HG03457 (cell line): ENCODE results near the gene LRRC59.

ENCODE experiments used
- ATAC-seq: cut with Tn5 transposase; IDR thresholded peaks from one replicate; pipeline ENCODE4 v1.9.1; 2021; ENCODE audit warnings: moderate number of reproducible peaks; ENCODE audit not compliant: unreplicated experiment

LRRC59 gene

DNA sequence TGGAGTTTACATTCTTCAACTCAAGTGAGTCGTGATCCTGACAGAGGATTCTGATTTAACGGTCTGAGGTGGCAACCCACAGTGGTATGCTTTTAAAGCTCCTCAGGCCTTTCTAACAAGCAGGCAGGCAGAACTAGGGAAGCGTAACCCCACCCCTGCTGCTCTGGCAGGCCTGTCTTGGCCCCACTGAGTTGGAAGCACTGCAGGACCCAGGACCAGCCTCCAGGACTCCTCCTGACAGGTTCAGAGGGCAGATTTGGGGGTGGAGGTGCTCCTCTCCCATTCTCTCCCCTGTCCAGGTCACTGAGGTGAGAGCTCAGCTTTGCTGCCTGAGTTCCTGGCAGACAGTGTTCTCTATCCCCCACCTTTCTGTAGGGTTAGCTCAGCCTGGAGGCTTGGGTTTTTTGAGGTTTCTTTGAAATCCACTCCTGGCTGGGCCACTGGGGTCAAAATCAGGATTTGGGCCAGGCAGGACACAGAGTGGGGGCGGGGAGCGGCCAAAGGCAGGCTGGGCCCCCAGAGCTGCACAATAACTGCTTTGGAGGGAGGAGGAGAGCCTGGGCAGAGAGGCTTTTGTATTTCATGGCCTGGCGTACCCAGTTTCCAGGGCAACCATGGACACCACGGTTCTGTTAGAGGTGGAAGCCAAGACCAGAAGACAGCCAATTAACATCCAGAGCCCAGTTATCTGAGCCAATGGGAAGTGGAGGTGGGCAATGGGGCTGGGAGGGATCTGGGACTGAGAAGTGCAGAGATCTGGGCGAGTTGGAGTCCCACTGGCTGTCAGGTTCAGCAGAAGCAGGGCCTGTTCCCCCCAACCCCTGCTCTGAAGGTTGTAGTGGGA is 33.9 kb downstream of the LRRC59 start:
- ATAC-seq, result no peak

DNA sequence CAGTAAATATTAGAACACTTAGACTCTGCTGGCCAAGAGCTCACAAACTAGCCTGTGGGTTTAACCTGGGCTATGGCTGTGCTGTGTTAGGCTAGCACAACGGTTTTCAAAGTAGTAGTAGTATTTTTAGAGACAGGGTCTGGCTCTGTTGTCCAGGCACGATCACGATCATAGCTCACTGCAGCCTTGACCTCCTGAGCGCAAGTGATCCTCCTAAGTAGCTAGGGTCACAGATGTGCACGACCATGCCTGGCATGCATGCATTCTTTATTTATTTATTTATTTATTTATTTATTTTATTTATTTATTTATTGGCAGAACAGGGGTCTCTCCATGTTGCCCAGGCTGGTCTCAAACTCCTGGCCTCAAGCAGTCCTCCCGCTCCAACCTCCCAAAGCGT is 34.7 kb downstream of the LRRC59 start:
- no peak for ATAC-seq

DNA sequence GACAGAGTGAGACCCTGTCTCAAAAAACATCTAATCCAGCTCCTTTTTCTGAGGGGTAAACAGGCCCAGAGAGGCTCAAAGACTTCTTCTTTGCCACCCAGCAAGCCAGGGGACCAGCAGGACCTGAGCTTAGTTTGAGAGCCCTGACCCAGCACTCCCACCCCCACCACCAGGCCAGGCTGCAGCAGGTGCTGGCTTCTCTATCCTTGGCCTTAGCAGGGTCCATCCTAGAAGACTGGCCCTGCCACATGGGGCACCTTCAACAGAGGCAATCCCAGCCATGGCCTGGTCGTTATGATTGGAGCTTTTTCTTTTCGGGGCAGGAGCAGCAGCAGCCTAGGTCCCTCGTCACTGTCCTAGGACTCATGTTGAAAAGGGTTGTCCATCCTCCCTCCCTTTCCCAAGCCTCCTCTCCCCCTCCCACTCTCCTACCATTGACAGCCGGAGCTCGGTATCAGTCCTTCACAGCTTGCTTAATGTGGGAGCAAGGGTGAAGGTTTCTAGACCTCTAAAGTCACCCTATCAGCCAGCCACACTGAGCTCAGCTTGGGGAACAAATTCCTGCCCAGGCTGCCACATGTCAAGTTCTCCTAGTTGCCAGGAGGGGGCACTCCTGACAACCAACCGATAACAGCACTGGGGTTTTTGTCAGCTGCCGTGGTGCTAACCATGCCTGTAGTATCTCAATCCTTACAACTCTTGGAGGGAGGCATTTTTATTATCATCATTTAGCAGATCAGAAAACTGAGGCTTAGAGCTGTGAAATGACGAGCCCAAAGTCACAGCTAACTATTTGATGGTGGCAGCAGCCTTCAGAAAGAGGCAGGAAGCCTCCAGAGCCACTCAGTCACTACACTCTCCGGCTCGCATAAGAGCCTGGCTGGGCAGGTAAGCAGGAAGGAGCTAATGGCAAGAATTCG is 35.5 kb downstream of the LRRC59 start:
- no peak for ATAC-seq

DNA sequence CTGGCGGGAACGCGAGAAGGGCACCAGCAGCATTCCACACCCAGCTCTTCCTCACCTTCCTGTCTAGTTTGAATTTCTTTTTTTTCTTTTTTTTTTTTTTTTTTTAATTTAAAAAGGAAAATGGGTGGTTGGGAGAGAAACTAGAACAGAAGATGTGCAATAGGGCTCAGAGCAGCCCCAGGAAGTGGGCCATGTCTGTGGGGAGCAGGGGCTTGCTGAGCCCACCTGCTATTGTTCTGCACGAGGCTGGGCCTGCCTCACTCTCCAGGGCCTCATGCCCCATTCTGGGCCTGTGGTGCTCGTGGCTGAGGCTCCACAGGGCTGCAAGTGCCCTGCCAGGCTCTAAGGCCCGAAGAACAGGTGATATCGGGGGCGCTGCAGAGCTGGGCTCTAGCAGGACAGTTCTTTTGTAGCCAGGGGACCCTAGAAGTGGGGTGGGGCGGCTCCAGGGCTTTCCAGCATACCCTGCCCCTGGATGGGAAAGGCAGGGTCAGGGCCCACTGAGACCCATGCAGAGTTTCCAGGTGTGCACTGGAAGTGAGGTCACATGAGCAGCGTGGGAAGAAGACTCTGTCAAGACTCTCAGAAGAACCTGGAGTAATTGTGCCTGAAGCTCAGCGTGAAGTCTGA is 36.7 kb downstream of the LRRC59 start:
- no peak for ATAC-seq

DNA sequence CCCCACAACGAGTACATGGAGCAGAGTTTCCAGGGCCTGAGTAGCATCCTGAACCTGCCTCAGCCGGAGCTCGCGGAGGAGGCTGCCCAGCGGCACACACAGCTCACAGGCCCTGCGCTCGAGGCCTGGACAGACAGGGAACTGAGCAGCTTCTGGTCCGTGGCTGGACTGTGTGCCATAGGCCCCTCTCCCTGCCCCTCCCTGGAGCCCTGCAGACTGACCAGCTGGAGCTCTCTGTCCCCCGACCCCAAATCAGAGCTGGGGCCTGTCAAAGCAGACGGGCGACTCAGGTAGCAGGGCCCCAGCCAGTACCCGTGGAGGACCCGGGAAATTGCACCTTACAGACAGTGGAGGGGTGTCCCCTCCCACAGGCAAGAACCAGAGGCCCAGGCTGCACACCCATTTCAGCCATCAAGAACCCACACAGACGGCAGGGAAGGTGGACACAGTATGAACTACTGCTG is 37.3 kb downstream of the LRRC59 start:
- no peak for ATAC-seq

DNA sequence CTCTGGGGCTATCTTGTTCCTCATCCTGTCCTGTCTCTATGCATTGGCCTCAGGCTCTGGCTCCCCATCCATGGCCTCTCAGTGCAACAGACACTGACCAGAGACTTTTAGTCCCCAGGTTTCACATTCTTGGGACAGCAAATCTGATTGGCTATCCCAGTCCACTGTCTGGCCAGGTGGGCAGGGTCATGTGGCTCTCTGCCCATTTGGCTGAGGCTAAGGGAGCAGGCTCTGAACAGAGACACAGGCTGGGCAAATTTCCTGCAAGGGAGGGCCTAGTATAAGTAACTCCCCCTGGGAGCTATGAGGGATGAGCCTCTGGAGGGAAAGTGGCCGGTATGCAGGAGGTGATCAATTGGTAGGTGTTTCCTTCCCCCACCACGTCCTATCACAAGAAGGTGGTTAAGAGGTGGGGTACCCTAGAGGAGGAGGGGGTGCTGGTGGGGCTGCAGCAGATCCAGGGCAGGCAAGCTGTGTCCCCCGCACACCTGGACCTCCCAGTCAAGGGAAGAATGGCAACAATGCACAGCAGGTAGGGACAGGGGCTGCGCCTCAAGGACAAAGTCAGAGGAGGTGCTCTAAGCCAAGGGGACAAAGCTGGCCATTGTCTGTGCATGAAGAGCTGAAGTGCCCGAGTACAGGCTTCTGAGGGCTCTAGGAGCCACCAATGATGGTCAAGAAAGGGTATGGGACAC is 38.2 kb downstream of the LRRC59 start:
- no peak for ATAC-seq

DNA sequence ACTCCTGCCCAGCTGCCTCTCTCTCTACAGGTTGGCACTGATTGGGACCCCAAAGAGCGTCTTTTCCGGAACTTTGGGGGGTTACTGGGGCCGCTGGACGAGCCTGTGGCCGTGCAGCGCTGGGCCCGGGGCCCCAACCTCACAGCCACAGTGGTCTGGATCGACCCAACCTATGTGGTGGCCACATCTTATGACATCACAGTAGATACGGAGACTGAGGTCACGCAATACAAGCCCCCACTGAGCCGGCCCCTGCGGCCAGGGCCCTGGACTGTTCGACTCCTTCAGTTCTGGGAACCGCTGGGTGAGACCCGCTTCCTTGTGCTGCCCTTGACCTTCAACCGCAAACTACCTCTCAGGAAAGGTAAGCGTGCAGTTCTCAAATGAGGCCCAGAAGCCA is 39.1 kb downstream of the LRRC59 start:
- no peak for ATAC-seq

DNA sequence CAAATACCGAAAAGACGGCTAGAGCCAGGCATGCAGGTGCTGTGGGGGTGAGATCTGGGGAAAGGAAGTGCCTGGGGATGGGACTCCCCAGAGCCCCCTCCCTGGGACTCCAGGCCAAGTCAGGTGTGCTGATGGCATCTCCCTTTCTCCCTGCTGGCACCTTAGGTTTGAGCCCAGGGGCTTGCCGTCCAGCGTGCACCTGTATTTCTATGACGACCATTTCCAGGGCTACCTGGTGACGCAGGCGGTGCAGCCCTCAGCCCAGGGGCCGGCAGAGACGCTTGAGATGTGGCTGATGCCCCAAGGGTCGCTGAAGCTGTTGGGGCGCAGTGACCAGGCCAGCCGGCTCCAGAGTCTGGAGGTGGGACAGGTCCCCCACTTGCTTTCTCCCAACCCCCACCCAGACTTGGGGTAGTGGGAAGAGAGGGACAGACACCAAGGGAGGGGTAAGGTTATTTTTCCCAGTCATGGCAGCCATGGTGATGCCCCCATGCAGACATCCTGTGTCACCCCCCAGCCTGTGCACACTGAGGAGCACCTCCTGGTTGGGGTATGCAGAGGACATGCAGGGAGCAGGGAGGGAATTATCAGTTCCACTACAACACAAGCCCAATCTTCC is 40.3 kb downstream of the LRRC59 start:
- no peak for ATAC-seq

DNA sequence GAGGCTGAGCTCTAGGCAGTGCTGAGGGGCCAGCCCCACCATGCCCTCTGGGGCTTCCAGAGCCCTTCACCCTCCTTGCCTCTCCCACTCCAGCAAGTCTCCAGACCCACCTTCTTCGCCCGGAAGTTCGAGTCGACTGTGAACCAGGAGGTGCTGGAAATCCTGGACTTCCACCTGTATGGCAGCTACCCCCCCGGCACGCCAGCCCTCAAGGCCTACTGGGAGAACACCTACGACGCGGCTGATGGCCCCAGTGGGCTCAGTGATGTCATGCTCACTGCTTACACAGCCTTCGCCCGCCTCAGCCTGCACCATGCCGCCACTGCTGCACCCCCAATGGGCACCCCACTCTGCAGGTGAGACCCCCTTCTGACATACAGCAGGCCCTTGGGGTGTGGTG is 40.9 kb downstream of the LRRC59 start:
- ATAC-seq, result no peak

DNA sequence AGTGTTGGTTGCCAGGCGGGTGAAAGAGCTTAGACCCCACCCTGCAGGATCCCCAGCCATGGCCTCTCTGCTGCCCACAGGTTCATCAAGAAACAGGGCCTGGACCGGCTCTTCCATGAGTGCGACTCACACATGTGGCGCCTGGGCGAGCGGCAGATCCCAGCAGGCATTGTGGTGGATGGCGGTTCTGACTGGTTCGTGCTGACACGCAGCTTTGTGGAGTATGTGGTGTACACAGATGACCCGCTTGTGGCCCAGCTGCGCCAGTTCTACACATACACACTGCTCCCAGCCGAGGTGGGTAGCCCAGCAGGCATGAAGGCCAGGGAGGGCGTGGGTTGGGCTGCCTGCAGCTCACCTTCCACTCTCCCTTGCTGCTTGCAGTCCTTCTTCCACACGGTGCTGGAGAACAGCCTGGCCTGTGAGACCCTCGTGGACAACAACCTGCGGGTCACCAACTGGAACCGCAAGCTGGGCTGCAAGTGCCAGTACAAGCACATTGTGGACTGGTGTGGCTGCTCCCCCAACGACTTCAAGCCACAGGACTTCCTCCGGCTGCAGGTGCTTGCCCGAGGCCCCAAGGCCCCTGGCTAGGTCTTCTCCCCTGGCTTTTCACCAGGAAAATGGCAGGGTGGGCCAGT is 41.5 kb downstream of the LRRC59 start:
- ATAC-seq, result no peak

DNA sequence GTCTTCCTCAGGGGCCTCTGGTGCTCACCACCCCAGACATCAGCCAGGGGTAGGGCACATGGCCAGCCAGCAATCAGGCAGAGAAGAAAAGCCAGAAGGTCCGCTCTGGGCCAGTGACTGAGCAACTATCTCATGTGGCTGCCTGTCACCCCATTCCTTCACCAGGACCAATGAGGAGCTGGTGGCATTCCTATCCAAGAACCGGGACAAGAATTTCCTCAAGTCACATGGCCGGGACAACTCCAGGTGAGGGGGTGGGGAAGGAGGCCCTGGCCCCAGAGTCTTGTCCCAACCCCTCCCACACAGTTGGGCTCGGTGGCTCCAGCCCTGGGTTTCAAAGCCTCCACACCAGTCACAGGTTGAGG is 42.0 kb downstream of the LRRC59 start:
- no peak for ATAC-seq

DNA sequence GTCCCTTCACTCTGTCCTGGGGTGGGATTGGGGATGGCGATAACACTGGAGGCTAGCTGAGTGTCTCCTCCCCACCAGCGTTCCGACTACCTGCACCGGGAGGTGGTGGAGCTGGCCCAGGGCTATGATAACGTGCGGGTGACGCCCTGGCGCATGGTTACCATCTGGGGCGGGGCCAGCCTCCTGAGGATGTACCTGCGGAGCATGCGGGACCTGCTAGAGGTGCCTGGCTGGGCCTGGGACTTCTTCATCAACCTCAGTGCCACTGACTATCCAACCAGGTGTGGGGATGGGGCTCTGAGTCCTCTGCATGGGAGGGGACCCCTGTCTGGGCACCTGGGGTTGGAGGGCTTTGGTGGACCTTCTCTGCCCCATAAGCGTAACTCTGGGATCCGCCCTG is 42.5 kb downstream of the LRRC59 start:
- ATAC-seq, result no peak

DNA sequence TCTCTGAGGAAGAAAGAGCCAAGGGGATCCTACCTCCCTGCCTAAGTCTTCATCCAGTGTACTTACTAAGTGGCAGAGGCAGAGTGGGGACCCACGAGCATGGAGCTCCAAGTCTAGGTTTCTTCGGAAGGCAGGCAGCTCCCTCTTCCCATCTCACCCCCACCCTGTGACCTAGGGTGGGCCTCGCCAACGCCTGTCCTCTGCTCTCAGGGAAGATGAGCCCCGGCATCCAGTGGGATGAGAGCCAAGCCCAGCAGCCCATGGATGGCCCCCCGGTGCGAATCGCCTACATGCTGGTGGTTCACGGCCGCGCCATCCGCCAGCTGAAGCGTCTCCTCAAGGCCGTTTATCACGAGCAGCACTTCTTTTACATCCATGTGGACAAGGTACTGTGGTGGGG is 43.1 kb downstream of the LRRC59 start:
- no peak for ATAC-seq

DNA sequence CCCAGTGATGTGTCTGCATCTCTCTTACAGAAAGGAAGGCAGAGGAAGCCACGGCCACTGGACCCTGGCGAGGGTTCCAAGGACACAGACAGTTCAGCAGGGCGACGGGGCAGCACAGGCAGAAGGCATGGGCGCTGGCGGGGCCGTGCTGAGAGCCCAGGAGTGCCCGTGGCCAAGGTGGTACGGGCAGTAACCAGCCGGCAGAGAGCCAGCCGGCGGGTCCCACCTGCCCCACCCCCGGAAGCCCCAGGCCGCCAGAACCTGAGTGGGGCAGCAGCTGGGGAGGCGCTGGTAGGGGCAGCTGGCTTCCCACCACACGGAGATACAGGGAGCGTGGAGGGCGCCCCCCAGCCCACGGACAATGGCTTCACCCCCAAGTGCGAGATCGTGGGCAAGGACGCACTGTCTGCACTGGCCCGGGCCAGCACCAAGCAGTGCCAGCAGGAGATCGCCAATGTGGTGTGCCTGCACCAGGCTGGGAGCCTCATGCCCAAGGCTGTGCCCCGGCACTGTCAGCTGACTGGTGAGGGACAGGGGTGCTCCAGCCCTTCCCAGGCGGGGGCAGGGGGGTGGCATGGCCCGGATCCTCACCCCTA is 43.6 kb downstream of the LRRC59 start:
- ATAC-seq, result no peak

DNA sequence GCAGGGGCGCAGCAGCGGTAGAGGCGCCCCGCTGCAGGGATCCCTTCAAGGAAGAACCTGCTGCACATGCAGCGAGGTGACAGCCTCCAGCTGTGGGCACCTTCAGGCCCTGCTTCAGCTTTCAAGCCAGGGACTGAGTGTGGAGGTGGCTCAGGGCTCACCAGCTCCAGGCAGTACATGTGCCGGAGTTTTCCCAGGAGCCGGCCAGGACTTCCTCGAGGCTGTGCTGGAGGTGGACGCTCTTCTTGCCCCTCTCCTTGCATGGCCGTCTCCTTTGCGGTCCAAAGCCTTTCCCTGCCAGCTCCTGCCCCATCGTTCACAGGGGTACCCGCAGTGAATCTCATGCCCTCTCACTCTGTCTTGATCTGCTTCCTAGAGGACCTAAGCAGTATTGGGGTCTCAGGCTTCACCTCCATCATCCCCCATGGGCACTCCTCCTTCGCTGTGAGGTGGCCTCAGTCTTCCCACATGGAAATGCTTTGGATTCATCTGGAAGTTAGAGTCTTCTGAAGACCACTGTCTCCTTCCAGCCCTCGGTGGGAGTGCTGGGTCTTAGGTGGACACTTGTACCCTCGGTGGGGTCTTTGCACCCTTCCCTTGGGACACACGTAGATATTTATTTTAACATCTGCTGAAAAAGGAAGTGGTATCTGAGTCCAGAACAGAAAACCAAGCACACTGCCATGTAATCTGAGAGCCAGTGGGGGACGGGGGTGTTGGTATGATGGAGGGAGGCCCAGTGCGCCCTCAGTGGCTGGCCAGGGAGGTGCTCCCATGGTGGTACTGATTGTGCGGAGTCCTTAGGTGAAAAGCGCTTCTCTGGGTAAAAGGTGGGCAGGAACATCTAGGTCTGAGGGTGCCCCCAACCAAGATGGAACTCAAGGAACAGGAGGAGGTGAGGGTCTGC is 44.4 kb downstream of the LRRC59 start:
- ATAC-seq, result no peak

DNA sequence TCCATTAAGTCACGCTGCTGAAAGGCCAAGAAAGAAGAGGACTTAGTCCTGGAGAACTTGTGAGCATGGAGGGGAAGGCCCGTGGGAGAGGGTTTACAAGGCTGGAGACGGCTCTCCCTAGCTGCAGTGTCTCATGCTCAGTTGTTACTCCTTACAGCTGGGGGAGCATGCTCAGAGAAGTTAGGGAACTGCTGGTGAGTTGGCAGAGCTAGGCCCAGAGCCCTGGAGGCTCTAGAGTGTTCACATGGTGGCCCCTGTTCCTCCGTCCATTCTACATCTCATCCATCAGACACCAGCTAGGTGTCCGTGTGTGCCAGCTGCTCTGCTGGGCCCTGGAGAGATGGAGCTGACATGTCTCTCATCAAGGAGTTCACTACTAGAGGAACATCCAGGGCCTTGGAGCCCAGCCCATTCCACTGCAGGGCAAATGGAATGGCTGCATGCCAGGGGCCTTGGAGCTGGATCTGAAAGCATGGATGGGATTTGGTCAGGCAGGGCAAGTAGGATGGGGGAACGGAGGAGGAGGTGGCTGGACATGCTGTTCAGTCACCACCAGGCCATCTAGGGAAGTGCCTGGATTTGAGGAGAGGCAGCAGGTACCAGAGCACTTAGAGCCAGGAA is 45.1 kb downstream of the LRRC59 start:
- no peak for ATAC-seq

DNA sequence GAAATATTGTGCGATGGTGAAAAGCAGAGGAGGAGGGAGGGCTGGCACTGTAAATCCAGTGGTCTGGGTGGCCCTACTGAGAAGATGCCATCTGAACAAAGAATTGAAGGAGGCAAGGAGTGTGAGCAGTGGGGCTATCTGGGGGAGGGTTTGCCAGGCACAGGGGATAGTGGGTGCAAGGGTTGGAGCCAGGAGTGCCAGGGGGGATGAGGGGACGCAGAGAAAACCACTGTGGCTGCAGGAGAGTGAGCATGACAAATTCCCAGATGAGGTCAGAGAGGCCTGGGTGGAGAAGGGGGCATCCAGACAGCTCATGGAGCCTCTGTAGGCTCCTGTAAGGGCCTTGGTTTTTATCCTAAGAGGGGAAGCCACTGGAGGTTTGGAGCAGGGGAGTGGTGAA is 46.6 kb downstream of the LRRC59 start:
- ATAC-seq, result no peak

DNA sequence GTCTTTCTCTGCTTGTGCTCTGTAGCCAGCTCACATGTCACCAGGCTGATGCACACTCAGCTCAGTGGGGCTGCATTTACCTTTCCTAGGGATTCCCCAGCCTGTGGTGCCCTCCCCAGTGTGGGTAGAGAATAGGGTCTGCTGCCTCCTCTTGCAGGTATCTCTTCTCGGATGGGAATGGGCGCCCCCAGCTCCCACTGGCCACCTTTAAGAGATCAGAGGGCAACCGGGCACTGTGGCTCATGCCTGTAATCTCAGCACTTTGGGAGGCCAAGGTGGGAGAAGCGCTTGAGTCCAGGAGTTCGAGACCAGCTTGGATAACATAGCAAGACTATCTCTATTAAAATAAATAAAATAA is 48.1 kb downstream of the LRRC59 start:
- no peak for ATAC-seq
